CMK (cell line): ENCODE data around the gene NLE1.
"Not testable (repeated sequence)": the region's sequence is repeated elsewhere in the genome, so short reads cannot be mapped to it uniquely, and the experiment has no call there.

ENCODE experiments used
- DNase-seq: peaks from one replicate; pipeline ENCODE4 v3.0.0-alpha.2; 2010; ENCODE audit warnings: low read depth

The NLE1 gene

DNA sequence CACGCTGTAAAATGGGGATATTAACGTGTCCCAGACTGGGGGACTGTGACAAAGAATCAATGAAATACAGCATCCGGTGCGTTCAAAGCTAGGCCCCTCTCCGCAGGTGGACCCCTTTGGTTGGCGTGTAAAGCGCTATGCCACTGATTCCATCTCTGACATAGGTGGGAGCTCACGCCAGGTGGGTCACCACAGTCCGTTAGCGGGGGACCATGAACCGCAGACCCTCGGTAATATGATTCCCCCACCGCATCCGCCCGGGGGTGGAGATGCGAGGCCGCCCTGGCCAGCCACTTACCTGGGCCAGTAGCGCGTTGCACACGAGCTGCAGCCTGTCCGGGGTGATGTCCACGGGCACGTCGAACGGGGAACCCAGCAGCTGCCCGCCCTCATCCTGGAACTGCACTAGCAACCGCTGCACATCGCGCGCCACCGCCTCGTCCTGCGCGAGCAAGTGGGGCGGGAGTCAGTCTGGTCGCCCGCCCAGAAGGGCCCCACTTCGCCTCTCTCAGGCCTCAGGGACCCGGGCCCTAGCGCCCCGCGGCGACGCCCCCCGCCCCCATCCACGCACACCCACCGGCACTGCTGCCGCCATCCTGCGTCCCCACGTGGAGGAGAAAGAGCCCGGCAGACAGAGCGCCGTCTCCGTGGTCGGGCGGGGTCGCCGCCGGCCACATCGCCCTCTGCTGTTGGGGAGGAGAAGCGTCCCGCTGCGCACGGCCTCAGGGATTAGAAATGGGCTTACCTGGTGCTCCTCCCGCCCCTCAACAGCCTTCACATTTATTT is at the start of gene NLE1:
Gene NLE1 (minus strand): TSS at position 623 of the 786 bp plus-strand sequence. CDS start 28 bp downstream, at position 595.
- peak; percentile 73 for DNase-seq

DNA sequence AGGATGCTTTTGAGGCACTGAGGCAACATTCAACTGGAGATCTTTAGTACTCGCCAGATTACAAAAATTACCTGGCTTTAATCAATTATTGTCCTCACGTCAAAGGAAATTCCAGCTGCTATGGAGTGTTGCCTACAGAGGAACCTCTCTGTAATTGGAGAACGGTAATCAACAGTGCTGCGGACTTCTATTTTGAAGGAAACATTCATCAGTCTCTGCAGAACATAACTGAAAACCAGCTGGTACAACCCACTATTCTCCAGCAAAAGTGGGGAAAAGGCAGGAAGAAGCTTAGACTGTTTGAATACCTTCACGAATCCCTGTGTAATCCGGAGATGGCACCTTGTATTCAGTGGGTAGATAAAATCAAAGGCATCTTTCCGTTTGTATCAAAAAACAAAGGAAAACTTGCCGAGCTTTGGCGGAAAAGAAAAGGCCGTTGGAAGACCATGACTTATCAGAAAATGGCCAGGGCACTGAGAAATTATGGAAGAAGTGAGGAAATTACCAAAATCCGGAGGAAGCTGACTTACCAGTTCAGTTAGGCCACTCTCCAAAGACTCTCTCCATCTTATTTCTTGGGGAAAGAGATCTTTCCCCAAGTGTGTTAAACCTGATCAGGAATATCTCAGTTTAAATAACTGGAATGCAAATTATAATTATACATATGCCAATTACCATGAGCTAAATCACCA is 49.0 kb upstream of the NLE1 start:
- DNase-seq, result no peak

- DNase-seq, result no peak
These were observed 47.2 kb upstream of the NLE1 start for GRCh38 chr17:35189291-35189690.

GRCh38 chr17:35188111-35188510 is 46.0 kb upstream of the NLE1 start:
- no peak for DNase-seq

DNA sequence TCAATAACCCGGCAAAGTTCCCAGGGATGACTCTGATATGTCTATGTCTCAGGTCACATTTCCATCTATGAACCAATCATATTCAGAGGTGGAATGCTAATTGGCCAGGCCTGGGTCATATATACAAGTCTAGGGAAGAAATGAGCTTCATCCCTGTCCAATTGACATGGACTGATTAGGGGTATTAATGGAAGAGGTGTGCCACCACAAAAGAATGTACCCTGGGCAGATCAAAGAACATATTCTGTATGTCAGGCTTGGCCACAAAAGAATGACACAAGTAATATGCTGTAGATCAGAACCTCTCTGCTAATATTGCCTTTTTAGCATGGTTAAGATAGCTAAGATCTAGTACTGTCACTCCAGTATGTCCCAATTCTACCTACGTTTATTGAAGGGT is 45.4 kb upstream of the NLE1 start:
- DNase-seq, result no peak

- no peak for DNase-seq
These were observed 43.7 kb upstream of the NLE1 start for GRCh38 chr17:35185849-35186248.

GRCh38 chr17:35184274-35184673 is 42.2 kb upstream of the NLE1 start:
- DNase-seq, result no peak

DNA sequence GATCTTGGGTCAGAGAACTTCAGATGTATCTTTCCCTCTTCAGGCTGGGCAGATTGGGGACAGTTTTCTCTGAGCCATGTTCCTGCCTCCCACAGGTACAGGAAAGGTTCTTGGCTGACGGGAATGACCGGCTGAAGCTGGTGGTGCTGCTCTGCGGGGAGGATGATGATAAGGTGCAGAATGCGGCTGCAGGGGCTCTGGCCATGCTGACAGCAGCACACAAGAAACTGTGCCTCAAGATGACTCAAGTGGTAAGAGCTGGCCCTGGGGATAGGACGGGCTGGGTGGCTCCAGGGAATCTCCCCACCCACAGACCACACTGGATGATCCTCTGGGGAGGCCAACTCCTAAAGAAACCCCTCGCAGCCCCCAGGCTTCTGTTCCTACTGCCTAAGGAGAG is 41.2 kb upstream of the NLE1 start:
- DNase-seq, result no peak

DNA sequence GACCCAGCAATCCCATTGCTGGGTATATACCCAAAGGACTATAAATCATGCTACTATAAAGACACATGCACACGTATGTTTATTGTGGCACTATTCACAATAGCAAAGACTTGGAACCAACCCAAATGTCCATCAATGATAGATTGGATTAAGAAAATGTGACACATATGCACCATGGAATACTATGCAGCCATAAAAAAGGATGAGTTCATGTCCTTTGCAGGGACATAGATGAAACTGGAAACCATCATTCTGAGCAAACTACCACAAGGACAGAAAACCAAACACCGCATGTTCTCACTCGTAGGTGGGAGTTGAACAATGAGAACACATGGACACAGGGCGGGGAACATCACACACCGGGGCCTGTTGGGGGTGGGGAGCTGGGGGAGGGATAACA is 37.3 kb upstream of the NLE1 start:
- not testable (repeated sequence) for DNase-seq

- DNase-seq, result no peak
These were observed 34.8 kb upstream of the NLE1 start for GRCh38 chr17:35176897-35177296.

GRCh38 chr17:35175638-35176415 is 33.7 kb upstream of the NLE1 start:
- DNase-seq, result no peak

DNA sequence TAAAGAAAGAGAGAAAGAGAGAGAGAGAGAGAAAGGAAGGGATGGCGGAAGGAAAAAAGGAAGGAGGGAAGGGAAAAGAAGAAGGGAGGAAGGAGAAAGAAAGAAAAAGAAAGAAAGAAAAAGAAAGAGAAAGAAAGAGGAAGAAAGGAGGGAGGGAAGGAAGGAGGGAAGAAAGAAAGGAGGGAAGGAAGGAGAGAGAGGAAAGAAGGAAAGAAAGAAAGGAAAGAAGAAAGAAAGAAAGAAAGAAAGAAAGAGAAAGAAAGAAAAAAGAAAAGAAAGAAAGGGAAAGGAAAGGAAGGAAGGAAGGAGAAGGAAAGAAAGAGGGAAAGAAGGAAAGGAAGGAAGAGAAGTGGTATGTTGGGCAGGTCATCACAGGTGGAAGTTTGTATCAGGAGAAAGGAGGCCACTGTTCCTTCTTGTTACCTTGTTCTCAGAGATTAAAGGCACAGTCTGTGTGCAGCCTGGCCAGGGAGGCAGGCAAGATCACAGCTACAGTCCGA is 32.8 kb upstream of the NLE1 start:
- no peak for DNase-seq

GRCh38 chr17:35172321-35172720 is 30.2 kb upstream of the NLE1 start:
- not testable (repeated sequence) for DNase-seq

DNA sequence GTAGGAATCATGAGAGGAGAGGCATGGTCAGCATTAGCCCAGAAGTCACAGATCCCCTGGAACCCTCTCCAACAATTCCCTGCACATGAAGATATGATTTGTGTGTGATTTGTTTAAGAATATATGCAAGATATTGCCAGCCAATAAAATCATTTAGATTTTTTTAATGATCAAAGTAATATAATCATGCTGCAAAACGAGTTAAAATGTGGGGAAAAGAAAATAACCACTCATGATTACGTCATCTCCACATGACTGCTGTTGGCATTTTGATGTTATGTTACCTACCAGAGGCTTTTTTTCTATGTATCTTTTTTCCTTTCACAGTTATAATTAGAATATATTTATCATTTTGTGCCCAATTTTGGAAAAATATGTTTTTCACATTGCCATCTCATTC is 29.7 kb upstream of the NLE1 start:
- DNase-seq, result no peak

GRCh38 chr17:35170968-35171771 is 29.1 kb upstream of the NLE1 start:
- no peak for DNase-seq

GRCh38 chr17:35169835-35170363 is 27.8 kb upstream of the NLE1 start:
- no peak for DNase-seq

DNA sequence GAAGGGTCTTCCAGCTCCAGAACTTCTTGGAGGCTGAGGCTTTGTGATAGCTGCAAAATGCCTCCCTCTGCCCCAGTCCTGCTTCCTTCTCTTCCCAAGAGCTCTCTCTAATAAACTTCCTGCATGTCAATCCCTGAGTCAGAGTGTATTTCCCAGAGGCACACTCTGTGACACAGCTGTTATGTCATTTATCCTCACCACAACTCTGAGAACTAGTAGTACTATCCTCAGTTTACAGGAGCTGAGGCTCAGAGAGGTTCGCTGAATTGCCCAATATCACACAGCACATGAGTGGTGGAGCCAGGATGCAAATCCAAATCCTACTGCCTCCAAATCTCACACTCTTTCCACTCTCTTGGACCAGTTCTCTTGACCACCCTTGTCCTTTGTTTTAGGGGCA is 25.6 kb upstream of the NLE1 start:
- DNase-seq, result no peak

DNA sequence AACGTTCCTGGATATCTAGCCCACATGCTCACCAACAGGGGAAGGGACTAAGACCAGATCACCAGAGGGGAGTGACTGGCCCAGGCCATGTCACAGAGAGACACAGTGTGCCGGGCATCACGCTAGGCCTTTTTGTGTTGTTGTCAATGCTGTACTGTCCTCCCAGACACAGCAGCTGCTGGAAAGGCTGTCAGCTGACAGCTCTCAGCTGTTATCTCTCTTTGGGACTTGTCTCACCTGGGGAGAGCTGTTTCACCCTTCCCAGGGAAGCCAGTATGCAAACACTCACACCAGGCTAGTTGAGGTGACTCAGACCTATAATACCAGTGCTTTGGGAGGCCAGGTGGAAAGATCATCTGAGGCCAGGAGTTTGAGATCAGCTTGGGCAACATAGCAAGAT is 24.9 kb upstream of the NLE1 start:
- DNase-seq, result no peak

- no peak for DNase-seq
These were observed 24.4 kb upstream of the NLE1 start for GRCh38 chr17:35166526-35166925.

GRCh38 chr17:35164716-35165115 is 22.6 kb upstream of the NLE1 start:
- DNase-seq, result no peak

DNA sequence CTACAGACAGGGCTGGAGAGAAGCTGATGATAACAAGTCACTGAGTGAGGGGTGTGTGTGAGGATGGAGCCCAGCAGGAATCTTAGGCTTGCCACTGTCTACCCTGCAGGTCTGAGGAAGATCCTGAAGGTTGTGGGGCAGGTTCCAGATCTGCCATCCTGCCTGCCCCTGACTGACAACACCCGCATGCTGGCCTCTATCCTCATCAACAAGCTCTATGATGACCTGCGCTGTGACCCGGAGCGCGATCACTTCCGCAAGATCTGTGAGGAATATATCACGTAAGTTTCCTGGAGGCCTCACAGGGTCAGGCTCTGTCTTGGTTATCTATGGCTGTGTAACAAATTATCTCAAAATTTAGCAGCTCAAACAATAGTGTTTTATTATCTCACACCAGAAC is 21.8 kb upstream of the NLE1 start:
- DNase-seq, result no peak

DNA sequence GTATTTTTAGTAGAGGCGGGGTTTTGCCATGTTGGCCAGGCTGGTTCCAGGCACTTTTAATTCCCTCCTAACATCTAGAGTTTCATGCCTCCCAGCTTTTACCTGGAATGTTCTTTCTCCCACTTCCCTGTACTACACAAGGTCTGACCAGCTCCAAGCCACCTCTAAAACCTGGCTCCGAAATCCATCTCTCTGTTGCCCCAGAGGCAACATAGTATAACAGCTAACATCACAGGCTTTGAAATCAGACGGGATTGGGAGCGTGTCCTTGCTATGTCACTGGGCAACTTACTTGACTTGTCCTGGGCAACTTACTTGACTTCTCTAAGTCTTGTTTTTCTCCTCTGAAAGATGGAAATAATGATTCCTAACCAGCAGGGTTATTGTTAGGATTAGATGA is 20.7 kb upstream of the NLE1 start:
- DNase-seq, result no peak
